HFFc6 (cell line): ENCODE data around the gene EMP2. TPM values are rescaled to one million over a fixed set of nuclear protein-coding genes. Genes with fewer than 3 reads are reported as not detected.
A peak's percentile ranks its signal among the peaks of the same experiment; 100 is the strongest.

Source experiments
- DNase-seq: peaks from one replicate; pipeline ENCODE4 v3.0.0-alpha.2; 2018
- H3K27ac Mint-ChIP-seq: 2 replicates; pipeline ENCODE4 v1.8.0; 2020; ENCODE audit warnings: mild to moderate bottlenecking, mixed read lengths
- H3K27me3 Mint-ChIP-seq: 2 replicates; pipeline ENCODE4 v1.8.0; 2021; ENCODE audit warnings: mild to moderate bottlenecking, moderate library complexity, mixed read lengths; ENCODE audit not compliant: insufficient read depth
- H3K36me3 Mint-ChIP-seq: 2 replicates; pipeline ENCODE4 v1.8.0; 2021; ENCODE audit warnings: low read depth, mixed read lengths
- H3K4me1 Mint-ChIP-seq: 2 replicates; pipeline ENCODE4 v1.8.0; 2020; ENCODE audit warnings: low read depth, mixed read lengths
- H3K4me3 Mint-ChIP-seq: 2 replicates; pipeline ENCODE4 v1.8.0; 2020; ENCODE audit warnings: mild to moderate bottlenecking, moderate library complexity, mixed read lengths
- H3K9me3 Mint-ChIP-seq: 2 replicates; pipeline ENCODE4 v1.8.0; 2020; ENCODE audit warnings: mild to moderate bottlenecking, mixed read lengths
- long read RNA-seq: library from polyadenylated mRNA; unstranded; transcript quantifications from one replicate; pipeline ENCODE4 v2.0.0, GENCODE V29; 2019
- total RNA-seq, 6 experiments: library from RNA; stranded (reverse); fragmentation: NEBNext Ultra II Directional; extraction: Animal tissue kit (Norgen Biotek cat#: 25700); gene quantifications; 2 replicates in 1 of 6; 3 replicates in 5 of 6; pipeline ENCODE4 v1.2.3, GENCODE V29; 2021
- TF ChIP-seq, protein P1 (sequence below): fragments of 200-600 bp; sonication (generic); IDR thresholded peaks from 2 replicates; pipeline ENCODE4 v1.5.0; 2021; ENCODE audit warnings: antibody characterized with exemption, mild to moderate bottlenecking

The EMP2 gene
- total RNA-seq = 10 to 100 TPM; 14.3 to 35.7 (median 29.7) TPM
- long read RNA-seq, full-length matches to known transcripts = 11 of 11 reads
- long read RNA-seq, partial matches to known transcripts = 0 of 11 reads
- long read RNA-seq, other reads (novel, unspliced or antisense) = 0 of 11 reads

DNA sequence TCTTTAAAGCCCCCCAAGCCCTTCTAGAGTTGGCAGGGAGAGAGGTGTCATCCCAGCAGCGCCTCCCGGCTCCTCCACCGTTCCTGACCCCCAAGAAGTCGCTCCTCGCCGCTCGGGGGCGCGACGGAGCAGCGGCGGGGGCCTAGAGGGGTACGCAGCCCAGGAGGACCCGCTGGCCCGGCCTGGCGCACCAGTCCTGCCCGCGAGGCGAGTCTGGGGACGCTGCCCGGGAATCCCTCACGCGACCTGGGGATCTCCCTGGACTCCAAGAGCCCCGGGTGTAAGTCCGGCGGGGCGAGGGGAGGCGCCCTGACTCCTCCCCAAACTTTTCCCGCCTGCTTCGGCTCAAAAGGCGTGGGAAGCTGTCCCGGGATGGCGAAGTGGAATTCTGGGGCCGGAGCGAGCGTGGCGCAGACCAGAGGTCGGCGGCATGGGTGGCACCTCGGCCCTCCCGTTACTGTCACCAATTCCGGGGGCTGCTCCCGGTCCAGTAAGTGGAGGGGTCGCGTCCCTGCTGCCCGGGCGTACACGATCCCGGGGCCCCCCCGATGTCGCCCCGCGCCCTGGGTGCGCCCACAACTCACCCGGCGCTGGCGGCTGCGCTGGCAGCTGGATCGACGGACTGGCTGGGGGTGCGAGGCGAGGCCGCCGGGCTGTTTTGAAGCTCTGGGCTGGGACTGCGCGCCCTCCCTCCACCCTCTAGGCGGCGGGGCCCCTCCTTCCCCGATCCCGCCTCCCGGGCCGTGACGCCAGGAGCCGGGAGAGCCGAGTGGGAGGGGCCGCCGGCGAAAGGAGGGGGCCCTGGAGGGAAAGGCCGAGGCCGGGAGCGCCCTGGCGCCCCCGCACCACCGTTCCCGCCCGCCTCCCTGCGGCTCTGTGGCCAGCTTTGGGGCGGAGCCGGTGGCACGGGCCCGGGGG lies at the start of gene EMP2:
Gene EMP2, minus strand, starts transcription at position 634 of the 918 bp plus-strand sequence. CDS start 32,981 bp downstream, outside the sequence.
- TF ChIP-seq, protein P1, sequence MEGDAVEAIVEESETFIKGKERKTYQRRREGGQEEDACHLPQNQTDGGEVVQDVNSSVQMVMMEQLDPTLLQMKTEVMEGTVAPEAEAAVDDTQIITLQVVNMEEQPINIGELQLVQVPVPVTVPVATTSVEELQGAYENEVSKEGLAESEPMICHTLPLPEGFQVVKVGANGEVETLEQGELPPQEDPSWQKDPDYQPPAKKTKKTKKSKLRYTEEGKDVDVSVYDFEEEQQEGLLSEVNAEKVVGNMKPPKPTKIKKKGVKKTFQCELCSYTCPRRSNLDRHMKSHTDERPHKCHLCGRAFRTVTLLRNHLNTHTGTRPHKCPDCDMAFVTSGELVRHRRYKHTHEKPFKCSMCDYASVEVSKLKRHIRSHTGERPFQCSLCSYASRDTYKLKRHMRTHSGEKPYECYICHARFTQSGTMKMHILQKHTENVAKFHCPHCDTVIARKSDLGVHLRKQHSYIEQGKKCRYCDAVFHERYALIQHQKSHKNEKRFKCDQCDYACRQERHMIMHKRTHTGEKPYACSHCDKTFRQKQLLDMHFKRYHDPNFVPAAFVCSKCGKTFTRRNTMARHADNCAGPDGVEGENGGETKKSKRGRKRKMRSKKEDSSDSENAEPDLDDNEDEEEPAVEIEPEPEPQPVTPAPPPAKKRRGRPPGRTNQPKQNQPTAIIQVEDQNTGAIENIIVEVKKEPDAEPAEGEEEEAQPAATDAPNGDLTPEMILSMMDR = peak; percentile 72
- peaks cover 8% of the 10 kb centered on the region for H3K27me3 Mint-ChIP-seq
- DNase-seq = peak; percentile 50
- H3K27ac Mint-ChIP-seq = peak within 1 kb of the TSS; percentile 65
- no peaks in the 10 kb centered on the region for H3K36me3 Mint-ChIP-seq
- no peaks in the 10 kb centered on the region for H3K9me3 Mint-ChIP-seq
- H3K4me1 Mint-ChIP-seq = peaks cover 74% of the 10 kb centered on the region
- H3K4me3 Mint-ChIP-seq = peak within 1 kb of the TSS; percentile 88

DNA sequence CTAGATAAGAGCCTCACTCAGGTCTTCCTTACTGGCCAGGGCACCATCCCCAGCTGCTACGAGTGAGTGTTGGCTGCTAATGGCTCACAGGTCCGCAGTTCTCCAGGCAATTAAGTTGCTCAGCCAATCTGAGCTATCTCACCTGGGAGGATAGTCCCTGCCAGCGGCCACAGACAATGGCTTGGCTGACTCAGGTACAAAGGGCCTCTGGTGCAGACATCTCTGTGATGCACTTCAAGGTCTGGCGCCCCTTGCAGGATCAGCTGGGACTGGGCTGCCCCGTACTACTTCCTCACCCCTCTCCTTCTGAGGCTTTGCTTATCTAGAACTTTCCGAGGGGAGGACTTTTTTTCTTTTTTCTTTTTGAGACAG lies 49.2 kb upstream of the EMP2 start:
- peaks cover 26% of the 10 kb centered on the region for H3K27me3 Mint-ChIP-seq
- no peak for DNase-seq
- TF ChIP-seq, protein P1 = no peak
- peaks cover 6% of the 10 kb centered on the region; the same call in 1 of the 2 replicates for H3K4me1 Mint-ChIP-seq
- no peak overlapping the region for H3K4me3 Mint-ChIP-seq
- H3K36me3 Mint-ChIP-seq = no peaks in the 10 kb centered on the region
- no peaks in the 10 kb centered on the region for H3K9me3 Mint-ChIP-seq
- H3K27ac Mint-ChIP-seq = no peak overlapping the region

GRCh38 chr16:10625595-10626357 lies 45.4 kb upstream of the EMP2 start:
- peaks cover 22% of the 10 kb centered on the region for H3K27me3 Mint-ChIP-seq

GRCh38 chr16:10624527-10624926 lies 44.1 kb upstream of the EMP2 start:
- Mint-ChIP-seq H3K36me3 (no peaks in the 10 kb centered on the region), H3K9me3 (no peaks in the 10 kb centered on the region), H3K4me1 (peaks cover 6% of the 10 kb centered on the region; the same call in 1 of the 2 replicates), H3K27me3 (peaks cover 26% of the 10 kb centered on the region), H3K27ac (no peak overlapping the region), H3K4me3 (no peak overlapping the region)
- TF ChIP-seq, protein P1 = no peak
- no peak for DNase-seq

More at GRCh38 chr16:10625595-10626357, 45.4 kb upstream of the EMP2 start:
- Mint-ChIP-seq H3K27ac (no peak overlapping the region), H3K9me3 (no peaks in the 10 kb centered on the region), H3K4me3 (no peak overlapping the region), H3K36me3 (no peaks in the 10 kb centered on the region), H3K4me1 (peaks cover 6% of the 10 kb centered on the region; the same call in 1 of the 2 replicates)
- TF ChIP-seq, protein P1 = no peak
- no peak for DNase-seq

DNA sequence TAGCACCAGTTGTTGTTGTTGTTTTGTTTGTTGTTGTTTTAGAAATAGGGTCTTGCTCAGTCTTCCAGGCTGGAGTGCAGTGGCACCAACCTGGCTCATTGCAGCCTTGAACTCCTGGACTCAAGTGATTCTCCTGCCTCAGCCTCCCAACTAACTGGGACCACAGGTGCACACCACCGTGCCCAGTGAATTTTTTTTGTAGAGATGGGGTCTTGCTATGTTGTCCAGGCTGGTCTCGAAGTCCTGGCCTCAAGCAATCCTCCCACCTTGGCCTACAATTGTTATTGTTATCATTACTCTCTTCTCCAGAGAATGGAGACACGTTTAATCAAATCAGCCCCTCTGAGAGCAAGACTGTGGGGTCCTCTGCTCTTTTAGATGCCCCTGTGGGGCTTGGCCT lies 42.7 kb upstream of the EMP2 start:
- no peaks in the 10 kb centered on the region for H3K36me3 Mint-ChIP-seq
- H3K27me3 Mint-ChIP-seq = peaks cover 25% of the 10 kb centered on the region
- no peaks in the 10 kb centered on the region for H3K9me3 Mint-ChIP-seq
- TF ChIP-seq, protein P1 = no peak
- peaks cover 6% of the 10 kb centered on the region; the same call in 1 of the 2 replicates for H3K4me1 Mint-ChIP-seq
- DNase-seq = no peak
- no peak overlapping the region for H3K4me3 Mint-ChIP-seq
- H3K27ac Mint-ChIP-seq = no peak overlapping the region
